Measurements from ENCODE around the gene GET4. TPM values are rescaled to one million over a fixed set of nuclear protein-coding genes. Genes with fewer than 3 reads are reported as not detected.
"Not testable (repeated sequence)": the region's sequence is repeated elsewhere in the genome, so short reads cannot be mapped to it uniquely, and the experiment has no call there.

Gene GET4
- total RNA-seq, 1 experiment from 2014 or later: 42.0 TPM

DNA sequence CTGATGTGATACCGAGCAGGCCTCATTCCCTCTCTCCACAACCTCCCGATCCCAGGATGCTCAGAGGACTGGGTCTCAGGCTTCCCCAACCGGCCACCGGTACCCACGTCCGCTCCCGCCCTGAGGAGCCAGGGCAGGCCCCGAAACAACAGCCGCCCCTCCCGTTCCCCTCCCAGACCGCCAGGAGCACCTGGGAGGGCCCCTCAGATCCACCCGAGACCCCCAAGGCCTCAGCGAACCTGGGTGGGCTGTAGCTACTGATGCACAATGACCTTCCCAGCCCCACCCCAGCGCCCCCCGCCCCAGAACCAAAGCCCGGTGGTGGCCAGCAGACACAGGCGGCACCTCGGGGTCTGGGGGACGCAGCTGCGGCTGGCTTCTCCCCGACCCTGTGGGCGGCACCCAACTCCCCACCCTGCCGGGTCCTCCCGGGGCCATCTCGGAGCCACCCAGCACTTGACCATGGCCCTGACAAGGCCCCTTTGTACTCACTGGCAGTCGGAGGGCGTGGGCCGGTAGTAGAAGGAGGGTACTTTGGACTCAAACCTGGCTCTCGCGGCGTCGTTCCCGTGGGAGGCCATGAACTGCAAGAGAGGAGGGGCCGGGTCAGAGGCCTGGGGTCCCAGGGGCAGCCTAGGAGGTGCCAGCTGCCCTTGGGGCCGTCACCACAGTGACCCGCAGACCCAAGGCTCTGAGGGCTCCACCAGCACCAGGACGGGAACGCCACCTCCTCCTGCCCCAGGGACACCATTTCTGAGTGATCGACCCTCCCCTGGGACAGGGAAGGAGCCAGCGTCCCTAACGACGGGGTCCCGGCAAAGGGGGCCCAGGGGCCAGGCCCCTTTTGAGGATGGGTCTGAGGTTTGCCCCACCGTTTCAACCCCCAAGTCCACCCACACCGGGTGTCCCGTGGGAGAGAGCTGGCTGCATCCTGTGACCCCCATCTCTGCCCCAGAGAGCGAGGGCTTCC is 50.0 kb downstream of the GET4 start:
- DNase-seq (ENCODE audit: low spot score): no peak

DNA sequence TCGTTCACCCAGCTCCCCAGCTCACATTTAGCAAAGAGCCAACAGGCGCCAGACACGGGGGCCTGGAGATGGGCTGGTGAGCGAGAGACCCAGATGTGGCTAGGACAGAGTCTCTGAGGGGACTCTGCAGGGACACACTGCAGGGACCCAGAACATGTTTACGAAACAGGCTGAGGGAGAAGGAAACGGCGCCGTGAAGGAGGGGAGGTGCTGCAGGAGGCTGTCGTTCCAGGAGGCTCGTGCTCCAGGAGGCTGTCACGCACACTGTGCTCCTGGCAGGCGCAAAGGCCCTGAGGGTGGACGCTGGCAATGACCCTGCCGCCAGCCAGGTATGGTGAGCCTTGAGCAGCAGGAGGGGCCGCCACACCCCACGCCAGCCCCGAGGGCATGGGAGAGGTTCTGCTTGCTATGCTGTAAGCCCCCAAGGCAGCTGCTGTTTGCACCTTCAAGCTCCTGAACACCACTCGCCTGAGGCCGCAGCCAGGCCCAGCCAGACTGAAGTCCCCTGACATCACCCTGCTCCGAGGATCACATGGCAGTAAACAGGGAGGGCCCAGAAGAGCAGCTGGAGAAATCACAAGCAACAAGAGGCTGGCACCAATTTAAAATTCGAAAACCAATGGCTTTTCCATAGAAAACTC is 50.8 kb downstream of the GET4 start:
- DNase-seq (ENCODE audit: low spot score): no peak

DNA sequence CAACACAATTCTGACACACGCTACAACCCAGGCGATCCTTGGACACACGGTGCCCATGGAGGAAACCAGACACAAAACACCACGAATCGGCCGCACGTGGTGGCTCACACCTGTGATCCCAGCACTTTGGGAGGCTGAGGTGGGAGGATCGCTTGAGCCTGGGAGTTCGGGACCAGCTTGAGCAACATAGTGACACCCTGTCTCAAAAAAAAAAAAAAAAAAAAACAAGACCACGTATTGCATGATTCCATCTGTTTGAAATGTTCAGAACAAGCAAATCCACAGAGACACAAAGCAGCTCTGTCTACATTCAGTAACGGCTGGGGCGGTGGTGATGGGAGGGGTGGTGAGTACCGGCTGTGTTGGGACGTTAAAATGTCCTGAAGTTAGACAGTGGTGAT is 53.0 kb downstream of the GET4 start:
- no peak for DNase-seq (ENCODE audit: low spot score)

DNA sequence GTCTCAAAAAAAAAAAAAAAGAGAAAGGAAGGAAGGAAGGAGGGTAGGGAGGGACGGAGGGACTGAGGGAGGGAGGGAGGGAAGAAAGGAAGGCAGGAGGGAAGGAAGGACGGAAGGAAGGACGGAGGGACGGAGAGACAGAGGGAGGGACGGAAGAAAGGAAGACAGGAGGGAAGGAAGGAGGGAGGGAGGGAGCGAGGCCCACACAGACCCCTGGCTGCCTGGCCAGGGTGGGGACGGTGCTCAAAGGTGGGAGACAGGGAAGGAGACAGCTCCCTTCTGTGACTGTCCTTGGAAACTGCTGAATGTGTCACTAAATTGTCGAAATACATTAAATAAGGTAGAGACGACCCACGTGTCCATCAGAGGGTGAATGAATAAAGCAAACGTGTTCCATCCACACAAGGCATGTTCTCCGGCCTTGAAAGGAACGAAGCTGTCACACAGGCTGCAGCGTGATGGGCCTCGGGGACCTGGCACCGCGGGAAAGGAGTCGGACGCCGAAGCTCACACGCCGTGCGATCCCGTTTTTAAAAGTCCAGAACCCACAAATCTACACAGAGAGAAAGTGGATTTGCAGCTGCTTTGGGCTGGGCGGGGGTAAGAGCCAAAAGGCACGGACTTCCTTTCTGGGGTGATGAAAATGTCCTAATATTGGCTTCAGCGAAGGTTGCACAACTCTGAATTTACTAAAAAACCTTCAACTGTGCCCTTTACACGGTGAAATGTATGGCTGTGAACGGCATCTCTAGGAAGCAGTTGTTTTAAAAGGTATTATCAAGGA is 54.8 kb downstream of the GET4 start:
- DNase-seq (ENCODE audit: low spot score): no peak

DNA sequence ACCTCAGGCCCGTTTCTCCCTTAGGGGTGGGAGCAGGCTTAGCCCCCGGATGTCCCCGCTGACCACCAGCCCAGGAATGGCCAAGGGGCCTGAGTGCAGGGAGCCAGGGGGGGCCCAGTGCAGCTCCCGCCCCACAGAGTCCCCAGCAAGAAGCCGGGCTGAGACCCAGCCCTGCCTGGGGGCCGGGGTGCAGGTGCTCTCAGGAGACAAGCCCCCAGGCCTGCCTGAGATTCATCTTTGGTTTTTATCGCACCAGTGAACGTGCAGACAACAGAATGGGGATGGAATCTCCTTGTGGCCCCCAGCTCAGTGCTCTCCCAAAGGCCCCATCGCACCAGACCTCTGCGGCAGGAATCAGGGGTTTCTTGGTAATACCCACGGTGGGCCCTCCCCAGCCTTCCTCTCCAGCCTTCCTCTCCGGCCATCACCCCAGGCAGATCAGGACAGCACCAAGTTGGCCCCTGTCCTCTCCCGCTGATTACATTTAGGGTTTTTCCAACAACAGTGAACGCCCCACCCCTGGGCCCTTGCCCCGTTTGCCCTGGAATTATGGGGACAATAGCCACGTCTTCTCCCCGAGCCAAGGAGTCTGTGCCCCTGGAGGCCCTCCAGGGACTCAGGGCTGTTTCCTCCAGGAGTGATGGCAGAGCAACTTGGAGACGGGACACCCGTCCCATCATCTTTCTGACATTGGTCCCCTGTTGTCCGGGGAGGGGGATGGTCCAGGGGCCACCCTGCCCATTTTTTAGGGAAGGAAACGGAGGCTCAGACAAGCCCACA is 55.7 kb downstream of the GET4 start:
- no peak for DNase-seq (ENCODE audit: low spot score)

DNA sequence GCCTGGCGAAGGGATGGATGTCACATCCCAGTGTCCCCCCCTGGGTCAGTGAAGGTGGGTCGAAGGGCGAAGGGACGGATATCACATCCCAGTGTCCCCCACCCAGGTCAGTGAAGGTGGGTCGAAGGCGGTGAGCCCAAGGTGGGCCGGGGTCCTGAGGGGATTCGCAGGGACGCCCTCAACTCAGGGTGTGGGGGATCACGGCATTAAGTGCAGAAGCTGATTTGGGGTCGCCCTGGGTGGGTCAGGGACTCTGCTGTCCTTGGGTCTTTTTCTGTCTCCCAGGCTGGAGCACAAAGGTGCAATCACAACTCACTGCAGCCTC is 56.3 kb downstream of the GET4 start:
- no peak for DNase-seq (ENCODE audit: low spot score)

DNA sequence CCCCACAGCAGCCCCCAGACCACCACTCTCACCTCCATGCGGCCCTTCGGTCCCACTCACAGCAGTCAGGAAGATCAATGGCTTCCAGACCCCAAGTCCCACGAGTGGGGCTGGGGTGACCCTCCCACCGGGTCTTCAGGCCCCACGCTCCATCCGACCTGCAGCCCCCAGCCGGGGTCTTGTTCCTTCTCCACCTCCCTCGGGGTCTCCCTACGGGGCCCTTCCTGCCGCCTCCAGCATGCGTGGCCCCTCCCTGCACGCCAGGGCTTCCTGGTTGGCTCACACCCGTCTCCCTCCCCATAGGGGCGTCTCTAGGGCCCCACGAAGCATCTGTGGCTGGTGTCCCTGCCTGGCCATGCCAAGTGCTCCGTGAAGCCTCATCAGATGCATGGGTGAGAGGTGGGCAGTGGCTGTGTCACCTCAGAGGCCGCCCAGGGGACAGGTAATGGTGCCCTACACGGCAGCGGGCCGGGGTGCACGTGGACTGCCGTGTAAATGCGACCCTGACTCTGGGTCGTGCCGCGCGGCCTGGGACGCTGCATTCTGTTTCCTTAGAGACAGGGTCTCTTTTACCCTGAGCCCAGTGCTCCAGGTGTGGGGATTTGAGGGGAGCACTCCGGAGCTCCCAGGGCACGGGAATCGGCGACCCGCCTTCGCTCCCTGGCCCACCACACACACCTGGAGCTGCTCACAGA is 58.3 kb downstream of the GET4 start:
- no peak for DNase-seq (ENCODE audit: low spot score)

DNA sequence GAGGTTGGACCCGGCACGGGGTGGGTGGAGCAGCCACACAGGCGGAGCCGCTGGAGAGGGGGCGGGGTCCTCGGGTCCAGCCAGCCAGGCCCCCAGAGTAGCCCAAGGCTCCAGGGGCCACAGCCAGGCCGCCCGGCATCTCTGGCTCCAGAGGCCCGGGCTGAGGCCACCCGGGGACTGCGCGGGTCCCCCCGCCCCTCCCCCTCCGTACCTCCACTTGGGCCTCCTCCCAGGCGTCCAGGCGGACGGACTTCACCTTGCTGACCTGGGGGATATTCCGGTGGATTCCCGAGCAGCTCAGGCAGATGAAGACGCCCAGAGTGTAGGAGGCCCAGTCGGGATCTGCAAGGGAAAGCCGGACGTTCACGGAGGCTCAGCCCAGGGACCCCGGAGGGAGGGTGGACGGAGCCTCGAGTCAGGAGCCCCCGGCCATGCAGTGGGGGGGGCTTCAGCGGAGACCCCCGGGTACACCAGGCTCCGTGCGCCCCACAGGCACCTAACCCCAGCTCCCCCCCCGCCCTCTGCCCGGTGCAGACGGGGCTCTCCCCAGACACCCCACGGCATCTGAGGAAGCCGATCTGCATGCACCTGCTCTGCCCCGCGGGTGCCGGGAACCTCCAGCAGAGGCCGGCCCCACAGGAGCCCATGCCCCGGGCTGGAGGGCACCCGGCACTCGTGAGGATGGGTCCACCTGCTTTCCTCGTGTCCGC is 59.0 kb downstream of the GET4 start:
- DNase-seq (ENCODE audit: low spot score): no peak

DNA sequence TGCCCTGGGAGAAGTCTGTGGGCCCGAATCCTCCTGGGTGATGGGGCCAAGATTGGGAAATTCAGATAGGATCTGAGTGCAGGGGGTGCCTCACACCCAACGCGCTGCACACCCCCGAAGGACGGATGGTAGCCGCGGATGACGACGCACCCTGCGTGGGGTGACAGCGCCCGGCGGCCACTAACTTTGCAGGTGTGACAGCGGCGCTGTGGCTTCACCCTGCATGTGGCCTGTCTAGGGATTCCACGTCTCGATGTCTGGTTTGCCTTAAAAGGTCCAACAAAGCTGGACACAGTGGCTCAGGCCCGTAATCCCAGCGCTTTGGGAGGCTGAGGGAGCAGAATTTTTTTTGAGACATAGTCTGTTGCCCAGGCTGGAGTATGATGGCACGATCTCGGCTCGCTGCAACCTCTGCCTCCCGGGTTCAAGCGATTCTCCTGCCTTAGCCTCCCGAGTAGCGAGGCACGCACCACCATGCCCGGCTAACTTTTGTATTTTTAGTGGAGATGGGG is 59.6 kb downstream of the GET4 start:
- DNase-seq (ENCODE audit: low spot score): no peak

DNA sequence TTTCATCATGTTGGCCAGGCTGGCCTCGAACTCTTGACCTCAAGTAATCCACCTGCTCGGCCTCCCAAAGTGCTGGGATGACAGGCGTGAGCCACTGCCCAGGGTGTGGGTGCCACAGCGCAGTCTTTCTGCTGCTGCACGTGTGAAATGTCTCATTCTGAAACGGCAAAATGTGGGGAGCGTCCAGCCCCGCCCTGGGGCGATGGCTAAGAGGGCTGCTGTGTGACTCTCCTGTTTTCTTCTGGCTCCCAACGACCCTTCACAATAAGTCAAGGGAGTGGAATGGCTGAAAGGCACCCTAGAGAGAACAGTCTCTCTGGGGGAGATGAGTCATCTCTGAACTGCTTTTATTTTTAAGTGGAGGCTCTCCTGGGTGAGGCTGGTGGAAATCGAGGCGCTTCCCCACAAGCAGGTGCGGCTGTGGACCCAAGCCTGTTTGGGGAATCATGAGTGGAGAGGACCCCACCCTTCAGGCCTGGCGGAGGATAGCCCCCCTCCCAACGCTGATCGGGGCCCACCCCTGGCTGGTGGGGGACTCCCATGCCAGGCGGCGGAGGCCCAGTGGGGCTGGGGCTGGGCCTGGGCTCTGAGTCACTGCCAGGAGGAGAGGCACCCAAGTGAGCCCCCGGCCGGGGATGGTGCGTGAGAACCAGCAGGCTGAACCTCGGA is 60.2 kb downstream of the GET4 start:
- no peak for DNase-seq (ENCODE audit: low spot score)

DNA sequence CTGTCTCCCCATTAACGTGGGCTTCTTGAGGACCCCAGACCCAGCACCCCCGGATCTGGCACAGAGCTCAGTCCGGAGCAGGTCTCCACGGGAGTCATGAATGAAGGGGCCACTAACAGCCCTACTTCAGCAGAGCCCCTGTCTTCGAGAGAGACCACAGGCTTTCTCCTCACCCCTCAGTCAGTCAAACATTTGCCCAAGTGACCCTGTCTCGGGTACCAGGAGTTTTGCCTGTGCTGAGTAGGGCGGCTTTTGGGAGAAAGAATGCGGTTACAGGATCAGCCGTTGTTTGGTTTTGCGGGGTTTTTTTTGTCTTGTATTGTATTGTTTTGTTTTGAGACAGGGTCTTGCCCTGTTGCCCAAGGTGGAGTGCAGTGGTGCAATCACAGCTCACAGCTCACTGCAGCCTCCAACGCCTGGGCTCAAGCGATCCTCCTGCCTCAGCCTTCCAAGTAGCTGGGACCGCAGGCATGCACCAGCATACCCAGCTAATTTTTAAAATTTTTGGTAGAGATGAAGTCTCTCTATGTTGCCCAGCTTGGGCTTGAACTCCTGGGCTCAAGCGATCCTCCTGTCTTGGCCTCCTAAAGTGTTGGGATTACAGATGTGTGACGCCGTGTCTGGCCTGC is 61.6 kb downstream of the GET4 start:
- no peak for DNase-seq (ENCODE audit: low spot score)

DNA sequence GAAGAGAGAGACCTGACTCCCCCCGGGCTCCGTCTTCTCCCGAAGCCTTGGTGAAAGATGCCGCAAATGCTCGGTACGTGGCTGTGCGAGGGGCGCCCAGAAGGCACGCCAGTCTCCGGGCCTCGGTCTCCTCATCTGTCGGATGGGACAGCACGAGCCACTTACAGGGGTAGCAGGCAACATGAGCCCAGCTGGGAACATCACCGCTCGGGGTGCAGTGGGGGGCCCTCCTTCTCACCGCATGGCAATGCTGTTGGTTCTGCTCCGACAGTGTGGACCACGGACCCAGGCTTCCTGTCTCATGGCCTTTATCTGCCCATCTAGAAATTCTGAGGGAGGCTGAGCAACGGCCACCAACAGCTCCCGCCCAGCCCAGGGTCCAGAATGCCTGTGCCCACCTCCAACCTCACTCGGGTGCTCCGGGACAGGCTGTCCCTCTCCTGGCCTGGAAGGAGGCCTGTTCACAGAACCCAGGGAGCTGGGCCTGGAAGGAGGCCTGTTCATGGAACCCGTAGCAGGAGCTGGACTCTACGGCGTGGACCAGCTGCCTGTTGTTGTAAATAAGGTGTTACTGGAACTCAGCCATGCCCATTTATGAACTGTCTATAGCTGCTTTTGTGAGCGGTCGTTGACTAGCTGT is 62.3 kb downstream of the GET4 start:
- DNase-seq (ENCODE audit: low spot score): no peak

DNA sequence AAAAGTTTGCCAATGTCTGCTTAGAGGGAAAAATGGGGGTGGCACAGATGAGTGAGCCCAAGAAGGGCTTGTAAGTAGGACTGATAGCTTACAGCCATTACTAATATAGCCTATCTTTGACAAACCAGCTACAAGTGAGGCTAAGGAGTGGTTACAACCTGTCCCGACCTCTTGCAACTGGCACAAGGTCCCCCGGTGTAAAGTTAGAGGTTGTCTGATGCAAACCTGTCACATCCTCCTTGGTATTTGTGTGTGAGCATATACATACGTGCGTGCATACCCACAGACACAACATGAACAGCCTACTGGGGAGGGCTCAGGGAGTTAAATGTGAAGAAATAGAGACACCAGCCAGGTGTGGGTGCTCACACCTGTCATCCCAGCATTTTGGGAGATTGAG is 63.5 kb downstream of the GET4 start:
- no peak for DNase-seq (ENCODE audit: low spot score)

DNA sequence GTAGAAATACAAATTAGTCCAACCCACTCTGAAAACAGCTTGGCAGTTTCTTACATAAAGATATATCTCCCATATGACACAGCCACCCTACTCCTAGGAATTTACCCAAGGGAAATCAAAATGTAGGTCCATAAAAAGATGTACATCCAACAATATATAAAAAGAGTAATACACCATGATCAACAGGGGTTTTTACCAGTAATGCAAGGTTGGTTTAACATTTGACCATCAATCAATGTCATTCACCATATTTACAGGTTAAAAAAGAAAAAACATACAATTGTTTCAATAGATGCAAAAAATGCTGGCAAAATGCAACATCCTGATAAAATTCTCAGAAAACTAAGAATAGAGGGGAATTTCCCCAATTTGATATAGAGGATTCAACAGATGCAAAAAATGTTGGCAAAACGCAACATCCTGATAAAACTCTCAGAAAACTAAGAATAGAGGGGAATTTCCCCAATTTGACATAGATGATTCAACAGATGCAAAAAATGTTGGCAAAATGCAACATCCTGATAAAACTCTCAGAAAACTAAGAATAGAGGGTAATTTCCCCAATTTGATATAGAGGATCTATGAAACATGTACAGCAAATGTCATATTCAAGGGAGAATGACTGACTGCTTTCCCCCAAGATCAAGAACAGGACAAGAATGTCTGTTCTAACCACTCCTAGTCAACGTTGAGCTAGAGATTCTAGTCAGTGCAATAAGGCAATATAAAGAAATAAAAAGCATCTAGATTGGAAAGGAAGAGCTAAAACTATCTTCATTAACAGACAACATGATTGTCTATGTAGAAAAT is 64.5 kb downstream of the GET4 start:
- DNase-seq (ENCODE audit: low spot score): no peak

DNA sequence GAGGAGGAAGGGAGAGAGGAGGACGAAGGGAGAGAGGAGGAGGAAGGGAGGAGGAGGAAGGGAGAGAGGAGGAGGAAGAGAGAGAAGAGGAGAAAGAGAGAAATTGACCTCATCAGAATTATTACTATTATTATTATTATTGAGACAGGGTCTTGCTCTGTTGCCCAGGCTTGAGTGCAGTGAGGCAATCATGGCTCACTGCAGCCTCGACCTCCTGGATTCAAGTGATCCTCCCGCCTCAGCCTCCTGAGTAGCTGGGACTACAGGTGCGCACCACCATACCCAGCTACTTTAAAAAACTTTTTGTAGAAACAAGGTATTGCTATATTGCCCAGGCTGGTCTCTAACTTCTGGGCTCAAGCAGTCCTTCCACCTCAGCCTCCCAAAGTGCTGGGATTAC is 67.4 kb downstream of the GET4 start:
- not testable (repeated sequence) for DNase-seq (ENCODE audit: low spot score)

DNA sequence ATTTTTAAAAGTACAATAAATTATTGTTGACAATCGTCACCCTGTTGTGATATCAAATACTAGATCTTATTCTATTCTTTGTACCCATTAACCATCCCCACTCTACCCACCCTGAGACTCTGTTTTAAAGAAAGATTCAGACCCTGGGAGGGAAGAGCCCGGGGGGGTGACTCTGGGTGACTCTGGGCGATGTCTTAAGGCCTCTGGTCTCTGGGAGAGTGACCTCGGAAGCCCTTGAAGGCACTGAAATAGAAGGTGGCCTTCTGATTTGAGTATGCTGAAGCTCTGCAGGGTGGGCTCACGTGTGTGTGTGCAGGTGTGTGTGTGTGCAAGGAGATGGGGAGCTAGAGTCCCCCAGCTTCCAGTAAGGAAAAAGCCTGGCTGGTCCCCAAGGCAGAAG is 68.4 kb downstream of the GET4 start:
- no peak for DNase-seq (ENCODE audit: low spot score)

DNA sequence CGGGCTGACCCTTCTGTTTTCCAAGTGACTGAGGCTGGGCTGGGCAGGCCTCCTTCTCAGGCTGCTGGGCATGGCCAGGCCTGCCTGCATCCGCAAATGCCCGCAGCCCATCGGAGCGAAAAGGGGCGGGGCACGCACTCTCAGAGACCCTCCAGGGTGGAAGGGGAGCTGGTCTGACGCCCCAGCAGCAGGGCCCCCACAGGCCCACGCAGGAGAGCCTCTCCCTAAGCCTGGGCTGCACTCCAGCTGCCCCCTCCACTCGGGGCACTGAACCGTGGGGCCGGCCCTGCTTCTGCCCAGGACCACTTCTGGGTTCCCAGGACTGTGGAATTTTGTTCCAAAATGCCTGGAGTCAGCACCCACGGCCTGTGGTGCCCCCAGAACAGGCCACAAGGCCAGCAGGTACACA is 68.8 kb downstream of the GET4 start:
- DNase-seq (ENCODE audit: low spot score): no peak

All from H4 (cell line).